Ovary (tissue), 3 donors: ENCODE results near the gene OLFML3.

Source experiments
- CTCF ChIP-seq, 3 donors: fragments of 450-650 bp in 2 of 3; fragments of 200-600 bp in 1 of 3; IDR thresholded peaks; one replicate each; pipeline versions ENCODE4 v1.5.1 to v1.8.0; 2016 to 2022; ENCODE audit warnings: antibody characterized with exemption in 3 of 3, mild to moderate bottlenecking in 1 of 3
- POLR2A ChIP-seq: fragments of 450-650 bp; IDR thresholded peaks from one replicate; pipeline ENCODE4 v1.6.1; 2017; ENCODE audit warnings: antibody characterized with exemption, mild to moderate bottlenecking, moderate library complexity
- donor health status: DM: no; HTN: no; CAD: no.

DNA sequence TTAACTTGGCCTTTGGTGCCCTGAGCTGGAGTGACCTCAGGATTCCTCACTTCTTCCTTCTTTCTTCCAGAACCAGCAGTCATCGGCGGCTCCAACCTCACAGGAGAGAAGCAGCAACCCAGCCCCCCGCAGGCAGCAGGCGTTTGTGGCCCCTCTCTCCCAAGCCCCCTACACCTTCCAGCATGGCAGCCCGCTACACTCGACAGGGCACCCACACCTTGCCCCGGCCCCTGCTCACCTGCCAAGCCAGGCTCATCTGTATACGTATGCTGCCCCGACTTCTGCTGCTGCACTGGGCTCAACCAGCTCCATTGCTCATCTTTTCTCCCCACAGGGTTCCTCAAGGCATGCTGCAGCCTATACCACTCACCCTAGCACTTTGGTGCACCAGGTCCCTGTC, 6.3 kb upstream of the OLFML3 start:
- TF ChIP-seq POLR2A: no peak
- TF ChIP-seq CTCF (IDR thresholded peaks at IDR 0.05): no peak
